GM19193 (cell line): ENCODE results near the gene TRMO.

ENCODE experiments used
- POLR2A ChIP-seq: IDR thresholded peaks from 4 replicates; pipeline ENCODE4 v1.6.1; 2011; ENCODE audit not compliant: insufficient read depth, insufficient read length; ENCODE audit errors: extremely low read depth

Gene TRMO, protein sequence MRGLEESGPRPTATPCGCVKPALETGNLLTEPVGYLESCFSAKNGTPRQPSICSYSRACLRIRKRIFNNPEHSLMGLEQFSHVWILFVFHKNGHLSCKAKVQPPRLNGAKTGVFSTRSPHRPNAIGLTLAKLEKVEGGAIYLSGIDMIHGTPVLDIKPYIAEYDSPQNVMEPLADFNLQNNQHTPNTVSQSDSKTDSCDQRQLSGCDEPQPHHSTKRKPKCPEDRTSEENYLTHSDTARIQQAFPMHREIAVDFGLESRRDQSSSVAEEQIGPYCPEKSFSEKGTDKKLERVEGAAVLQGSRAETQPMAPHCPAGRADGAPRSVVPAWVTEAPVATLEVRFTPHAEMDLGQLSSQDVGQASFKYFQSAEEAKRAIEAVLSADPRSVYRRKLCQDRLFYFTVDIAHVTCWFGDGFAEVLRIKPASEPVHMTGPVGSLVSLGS

DNA sequence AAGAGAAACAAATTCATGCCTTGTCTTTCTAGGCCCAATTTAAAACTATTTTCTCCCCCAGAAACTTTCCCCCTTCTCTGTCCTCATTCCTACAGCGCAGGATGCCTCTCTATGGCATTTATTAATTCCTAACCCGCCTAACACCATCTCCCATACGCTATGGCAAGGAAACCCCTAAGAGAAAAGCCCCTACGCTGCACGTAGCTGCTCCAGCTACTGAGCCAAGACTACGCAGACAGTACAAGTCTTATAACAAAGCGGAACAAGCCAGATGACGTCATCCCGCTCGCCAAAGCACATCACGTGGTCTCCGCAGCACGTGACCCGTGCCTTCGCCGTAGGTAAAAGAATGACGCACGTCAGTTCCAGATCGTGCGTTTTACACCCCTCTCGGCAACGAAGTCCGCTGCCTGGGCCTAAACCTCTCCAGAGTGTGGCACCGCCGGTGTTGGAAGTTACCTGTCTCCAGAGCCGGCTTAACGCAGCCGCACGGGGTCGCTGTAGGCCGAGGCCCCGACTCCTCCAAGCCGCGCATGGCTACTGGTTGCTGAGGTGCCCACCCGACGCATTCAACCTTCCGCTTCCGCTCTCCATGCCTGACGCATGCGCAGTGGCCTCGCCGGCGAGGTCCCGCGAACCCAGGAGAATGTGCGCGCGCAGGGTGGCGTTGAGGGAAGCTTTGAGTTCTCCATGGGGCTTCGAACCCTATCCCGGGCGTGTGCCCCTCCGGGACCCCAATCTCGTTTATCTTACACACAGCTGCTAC is at the start of gene TRMO:
TSS of gene TRMO (minus strand) at position 542 of the 766 bp plus-strand sequence. CDS start at position 535, 7 bp downstream.
- TF ChIP-seq POLR2A, result peak; percentile 94

- no peak for TF ChIP-seq POLR2A
These were observed 47.9 kb upstream of the TRMO start for GRCh38 chr9:97970165-97970564.

DNA sequence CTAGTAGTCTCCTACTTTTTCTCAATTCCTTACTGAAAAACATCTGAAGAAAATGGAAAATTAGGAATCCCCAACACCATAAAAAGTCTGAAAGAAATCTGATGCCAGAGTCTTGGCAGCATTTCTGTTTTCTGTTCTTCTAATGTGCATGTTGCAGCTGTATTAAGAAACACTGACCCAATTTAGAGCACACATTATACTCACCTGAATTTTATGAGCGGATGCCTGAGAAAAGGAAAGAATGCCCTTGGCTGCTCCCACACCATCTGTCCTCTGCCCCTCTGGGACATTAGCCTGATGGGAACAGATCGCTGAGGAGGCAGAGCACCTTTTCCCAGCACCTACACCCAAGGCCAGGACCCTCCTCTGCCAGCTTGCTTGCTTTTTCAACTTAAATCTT is 46.7 kb upstream of the TRMO start:
- TF ChIP-seq POLR2A, result no peak

GRCh38 chr9:97966493-97966892 is 44.2 kb upstream of the TRMO start:
- no peak for TF ChIP-seq POLR2A

- no peak for TF ChIP-seq POLR2A
These were observed 42.6 kb upstream of the TRMO start for GRCh38 chr9:97964901-97965300.

GRCh38 chr9:97963232-97963631 is 40.9 kb upstream of the TRMO start:
- no peak for TF ChIP-seq POLR2A

GRCh38 chr9:97962575-97962974 is 40.3 kb upstream of the TRMO start:
- TF ChIP-seq POLR2A, result no peak

DNA sequence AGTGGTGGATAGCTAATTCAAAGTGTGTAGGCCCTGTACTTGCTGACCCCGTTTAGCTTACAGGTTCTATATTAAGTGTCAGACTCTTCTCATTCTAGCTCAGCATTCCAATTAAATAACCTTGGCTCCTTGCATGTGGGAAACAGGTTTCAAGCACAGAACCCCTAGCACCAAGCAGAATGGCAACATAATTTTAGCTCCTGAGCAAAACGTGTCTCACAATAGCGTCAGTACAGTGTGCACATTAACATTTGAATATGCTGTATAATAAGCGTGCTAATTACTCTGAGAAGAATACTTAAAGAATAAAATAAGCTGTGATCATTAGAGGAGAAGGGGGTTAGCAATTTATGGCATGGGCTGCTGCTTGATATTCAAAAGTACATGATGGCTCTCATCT is 39.8 kb upstream of the TRMO start:
- no peak for TF ChIP-seq POLR2A

DNA sequence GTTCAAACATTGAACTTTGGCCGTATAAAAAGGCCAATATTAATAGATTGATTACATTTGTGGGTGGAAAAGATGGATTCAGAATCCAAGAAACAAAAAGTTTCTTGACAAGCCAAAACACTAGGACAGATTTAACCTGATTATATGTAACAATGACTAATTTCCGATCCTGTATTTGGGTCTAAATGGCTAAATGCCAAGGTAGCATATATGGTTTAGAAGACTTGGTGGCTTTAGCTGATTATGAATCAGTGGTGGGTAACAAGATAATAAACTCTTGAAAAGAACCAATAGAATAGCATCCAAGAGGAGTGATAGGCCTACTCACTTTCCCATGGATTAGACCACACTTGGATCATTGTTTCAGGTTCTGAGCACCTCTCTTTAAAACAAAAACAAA is 39.1 kb upstream of the TRMO start:
- no peak for TF ChIP-seq POLR2A

GRCh38 chr9:97959585-97959984 is 37.3 kb upstream of the TRMO start:
- no peak for TF ChIP-seq POLR2A

DNA sequence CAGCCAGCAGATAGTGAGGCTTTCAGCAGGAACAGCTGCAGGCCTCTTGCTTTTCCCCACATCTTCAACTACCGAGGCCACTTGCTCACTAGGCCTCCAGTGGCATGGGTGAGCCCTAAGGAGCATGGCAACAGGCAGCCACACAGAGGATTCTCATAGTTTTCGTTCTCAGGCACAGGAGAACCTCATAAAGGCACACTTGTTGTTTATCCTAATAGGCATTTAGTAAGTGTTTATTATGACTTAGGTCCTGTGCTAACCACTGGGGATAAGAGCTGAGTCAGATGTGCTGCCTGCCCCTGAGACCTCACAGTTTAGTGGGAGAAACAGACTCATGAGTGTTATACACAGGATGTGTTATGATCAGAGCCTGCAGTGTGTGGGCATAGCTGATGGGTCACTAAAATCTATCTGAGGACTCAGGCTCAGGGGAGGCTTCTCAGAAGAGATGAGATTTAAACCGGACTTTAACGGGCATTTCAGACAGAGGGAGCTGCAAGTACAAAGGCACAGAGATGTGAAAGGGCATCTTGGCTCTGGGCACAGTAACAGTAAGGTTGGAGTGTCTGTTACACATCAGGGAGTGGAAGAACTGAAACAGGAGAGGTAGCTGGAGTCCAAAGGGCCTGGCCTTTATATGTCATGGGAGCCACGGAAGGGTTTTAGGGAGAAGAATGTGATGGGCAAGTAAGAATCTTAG is 36.7 kb upstream of the TRMO start:
- TF ChIP-seq POLR2A, result no peak

GRCh38 chr9:97956331-97956730 is 34.0 kb upstream of the TRMO start:
- TF ChIP-seq POLR2A, result no peak

DNA sequence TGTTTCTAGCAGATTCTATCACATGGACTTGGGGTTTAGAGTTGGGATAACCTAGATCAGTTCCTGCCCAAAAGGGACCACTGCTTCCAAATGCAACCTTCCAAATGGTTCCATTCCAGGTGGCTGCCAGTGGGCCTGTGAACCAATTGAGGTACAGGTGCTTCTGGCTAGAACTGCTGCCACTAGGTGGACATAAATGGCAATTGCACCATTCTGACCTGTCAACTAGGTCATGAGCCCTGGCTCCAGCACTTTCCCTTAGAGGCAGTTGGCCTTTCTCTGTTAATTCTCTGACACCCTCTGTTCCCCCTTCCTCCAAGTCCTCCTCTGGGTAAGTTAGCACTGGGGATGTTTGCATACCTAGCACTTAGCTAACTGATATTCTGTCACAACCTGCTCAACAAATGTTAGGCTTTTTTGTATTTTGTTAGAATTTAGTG is 32.3 kb upstream of the TRMO start:
- no peak for TF ChIP-seq POLR2A

- no peak for TF ChIP-seq POLR2A
These were observed 22.3 kb upstream of the TRMO start for GRCh38 chr9:97944612-97945011.

DNA sequence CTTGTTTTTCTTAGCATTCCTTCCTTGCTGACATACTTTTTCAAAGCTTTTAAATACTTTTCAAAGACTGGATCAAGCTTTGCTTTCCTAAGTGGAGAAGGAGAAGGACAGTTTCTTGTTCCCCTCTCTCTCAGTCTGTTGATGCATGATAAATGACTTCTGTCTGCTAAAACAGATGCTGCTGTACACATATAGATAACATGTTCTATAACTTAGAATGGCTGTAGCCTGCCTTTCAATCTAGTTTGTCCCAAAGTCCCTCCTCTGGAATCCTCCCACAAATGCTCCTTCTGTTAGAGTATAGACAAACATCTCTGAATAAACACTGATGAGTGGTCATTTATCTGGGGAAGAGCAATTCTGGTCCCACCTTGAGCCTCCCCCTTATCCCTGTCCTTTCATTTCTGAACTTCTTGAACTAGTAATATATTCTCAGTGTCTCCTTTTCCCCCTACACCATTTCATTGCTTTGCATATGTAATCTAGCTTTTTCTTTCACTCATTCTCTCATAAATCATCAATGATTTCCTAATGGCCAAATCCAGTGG is 21.1 kb upstream of the TRMO start:
- no peak for TF ChIP-seq POLR2A
